KG1 (cell line): ENCODE results near the gene SCARF2.
"Not testable (repeated sequence)": the region's sequence is repeated elsewhere in the genome, so short reads cannot be mapped to it uniquely, and the experiment has no call there.

ENCODE experiments used
- DNase-seq: peaks from one replicate; lab custom pipeline; 2025; lab: John Stamatoyannopoulos, UW

The SCARF2 gene, protein sequence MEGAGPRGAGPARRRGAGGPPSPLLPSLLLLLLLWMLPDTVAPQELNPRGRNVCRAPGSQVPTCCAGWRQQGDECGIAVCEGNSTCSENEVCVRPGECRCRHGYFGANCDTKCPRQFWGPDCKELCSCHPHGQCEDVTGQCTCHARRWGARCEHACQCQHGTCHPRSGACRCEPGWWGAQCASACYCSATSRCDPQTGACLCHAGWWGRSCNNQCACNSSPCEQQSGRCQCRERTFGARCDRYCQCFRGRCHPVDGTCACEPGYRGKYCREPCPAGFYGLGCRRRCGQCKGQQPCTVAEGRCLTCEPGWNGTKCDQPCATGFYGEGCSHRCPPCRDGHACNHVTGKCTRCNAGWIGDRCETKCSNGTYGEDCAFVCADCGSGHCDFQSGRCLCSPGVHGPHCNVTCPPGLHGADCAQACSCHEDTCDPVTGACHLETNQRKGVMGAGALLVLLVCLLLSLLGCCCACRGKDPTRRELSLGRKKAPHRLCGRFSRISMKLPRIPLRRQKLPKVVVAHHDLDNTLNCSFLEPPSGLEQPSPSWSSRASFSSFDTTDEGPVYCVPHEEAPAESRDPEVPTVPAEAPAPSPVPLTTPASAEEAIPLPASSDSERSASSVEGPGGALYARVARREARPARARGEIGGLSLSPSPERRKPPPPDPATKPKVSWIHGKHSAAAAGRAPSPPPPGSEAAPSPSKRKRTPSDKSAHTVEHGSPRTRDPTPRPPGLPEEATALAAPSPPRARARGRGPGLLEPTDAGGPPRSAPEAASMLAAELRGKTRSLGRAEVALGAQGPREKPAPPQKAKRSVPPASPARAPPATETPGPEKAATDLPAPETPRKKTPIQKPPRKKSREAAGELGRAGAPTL

DNA sequence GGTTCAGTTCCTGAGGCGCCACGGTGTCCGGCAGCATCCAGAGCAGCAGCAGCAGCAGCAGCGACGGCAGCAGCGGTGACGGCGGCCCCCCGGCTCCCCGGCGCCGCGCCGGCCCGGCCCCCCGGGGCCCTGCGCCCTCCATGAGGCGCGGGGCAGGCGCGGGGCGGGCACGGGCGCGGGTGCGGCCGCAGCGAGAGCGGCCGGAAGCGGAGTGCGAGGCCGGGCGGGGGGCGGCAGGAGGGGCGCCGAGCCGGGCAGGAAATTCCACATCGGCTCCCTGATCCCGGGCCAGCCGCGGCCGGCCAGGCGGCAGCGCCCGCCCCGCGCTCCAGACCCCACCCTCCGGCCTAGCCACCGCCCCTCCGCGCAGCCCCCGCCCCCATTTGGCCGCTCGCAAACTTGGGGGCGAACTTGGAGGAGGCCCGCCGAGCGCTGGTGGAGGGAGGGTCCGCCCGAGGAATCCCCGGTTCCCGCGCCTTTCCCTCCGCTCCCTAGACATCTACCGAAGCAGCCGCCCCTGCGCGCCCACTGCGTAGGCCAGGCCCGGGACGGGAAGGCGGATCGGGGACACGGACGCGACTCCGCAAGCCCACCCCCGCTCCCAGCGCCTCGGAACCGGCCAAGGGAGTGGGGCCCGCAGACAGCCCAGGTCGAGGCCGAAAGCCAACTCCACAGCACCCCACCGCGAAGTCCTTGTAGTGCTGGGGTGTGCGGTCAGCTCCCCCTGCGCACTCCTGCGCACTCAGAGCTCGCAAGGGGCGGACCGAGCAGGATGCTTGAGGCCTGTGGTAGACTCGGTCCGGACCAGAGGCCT is at the start of gene SCARF2:
SCARF2 (minus strand) TSS at position 213 of the 814 bp plus-strand sequence; CDS start at position 142, 71 bp downstream.
- DNase-seq = no peak

DNA sequence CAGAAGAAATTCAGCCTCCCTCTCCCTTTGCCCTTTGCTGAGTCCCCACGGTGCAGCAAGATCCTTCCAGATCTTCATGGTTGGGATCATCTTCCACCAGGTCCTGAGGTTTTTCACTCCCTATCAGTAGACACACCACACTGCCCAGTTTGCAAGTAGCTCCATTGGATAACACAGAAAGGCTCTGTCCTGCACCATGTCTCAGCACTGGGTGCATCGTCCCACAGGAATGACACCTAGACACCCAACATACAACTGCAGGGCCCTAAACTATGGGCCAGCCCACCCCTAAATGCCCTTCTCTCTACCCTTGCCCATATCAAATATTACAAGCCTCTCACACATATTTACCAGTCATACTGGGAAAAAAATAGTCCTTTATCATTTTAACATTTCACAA is 48.6 kb upstream of the SCARF2 start:
- no peak for DNase-seq

DNA sequence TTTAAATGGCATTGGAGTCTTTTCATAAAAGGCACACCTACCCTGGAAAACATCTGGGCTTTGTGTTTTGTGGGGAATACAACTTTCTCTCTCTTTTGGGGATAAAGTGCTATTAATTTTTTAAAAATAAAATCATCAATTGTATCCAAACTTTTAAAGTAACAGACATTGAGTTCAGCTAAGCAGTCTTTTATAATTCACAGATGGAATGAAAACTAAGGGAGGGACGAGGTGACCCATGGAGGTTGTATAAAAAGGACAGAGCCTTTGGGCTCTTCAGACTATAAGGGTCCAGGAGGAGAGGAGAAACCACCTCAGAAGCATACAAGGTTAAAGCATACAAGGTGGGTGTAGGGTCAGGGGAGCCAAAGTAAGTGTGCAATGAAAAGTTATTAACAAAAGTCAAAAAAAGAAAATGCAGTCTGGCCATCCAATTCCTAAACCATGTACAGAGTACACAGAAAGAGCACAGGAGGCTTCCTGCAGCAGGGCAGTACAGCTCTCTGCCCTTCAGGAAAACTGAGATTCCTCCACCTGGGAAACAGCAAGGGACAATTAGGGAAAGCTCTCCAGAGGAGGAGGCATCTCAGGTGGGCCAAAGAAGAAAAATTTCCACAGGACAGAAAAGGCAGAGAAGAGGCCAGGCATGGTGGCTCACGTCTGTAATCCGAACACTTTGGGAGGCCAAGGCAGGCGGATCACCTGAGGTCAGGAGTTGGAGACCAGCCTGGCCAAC is 47.5 kb upstream of the SCARF2 start:
- DNase-seq = no peak

DNA sequence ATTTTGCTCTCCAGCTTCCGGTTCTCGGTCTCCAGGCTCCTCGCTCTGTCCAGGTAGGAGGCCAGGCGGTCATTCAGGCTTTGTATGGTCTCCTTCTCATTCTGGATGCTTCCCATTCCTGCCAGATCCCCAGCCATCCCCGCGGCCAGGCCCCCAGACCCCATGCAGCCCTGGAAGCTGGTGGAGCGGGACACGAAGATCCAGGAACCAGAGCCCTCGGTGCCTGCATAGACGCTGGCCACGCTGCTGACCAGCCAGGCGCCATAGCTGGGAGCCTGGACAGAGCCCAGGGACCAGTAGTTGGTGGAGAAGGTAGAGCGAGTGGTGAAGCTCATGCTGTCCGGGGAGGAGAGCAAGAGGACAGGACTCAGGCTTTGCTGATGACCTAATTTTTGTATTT is 46.1 kb upstream of the SCARF2 start:
- DNase-seq = no peak

DNA sequence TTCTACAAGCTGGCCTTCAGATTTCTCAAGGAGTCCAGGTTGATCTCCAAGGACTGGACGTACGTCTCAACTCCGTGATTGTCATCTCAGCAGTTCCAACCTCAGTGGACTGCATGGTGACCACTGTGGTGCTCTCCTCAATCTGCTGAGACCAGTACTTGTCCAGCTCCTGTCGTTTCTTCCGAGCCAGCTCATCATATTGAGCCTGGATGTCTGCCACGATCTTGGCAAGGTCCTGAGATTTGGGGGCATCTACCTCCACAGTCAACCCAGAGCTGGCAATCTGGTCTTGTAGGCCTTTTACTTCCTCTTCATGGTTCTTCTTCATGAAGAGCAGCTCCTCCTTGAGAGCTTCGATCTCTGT is 45.5 kb upstream of the SCARF2 start:
- DNase-seq = not testable (repeated sequence)

DNA sequence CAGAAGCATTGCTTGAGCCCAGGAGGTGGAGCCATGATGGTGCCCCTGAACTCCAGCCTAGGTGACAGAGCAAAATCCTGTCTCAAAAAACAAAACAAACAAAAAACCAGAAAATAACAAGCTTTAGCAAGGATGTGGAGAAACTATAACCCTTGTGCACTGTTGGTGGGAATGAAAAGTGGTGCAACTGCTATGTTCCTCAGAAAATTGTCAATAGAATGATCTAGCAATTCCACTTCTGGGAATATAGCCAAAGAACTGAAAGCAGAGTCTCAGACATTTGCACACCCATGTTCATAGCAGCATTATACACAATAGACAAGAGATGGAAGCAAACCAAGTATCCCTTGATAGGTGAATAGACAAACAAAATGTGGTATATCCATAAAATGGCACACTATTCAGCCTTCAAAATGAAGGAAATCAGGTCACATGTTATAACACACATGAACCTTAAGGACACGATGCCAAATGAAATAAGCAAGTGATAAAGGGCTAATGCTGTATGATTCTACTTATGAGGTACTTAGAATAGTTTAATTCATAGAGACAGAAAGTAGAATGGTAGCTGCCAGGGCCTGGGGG is 42.1 kb upstream of the SCARF2 start:
- no peak for DNase-seq

DNA sequence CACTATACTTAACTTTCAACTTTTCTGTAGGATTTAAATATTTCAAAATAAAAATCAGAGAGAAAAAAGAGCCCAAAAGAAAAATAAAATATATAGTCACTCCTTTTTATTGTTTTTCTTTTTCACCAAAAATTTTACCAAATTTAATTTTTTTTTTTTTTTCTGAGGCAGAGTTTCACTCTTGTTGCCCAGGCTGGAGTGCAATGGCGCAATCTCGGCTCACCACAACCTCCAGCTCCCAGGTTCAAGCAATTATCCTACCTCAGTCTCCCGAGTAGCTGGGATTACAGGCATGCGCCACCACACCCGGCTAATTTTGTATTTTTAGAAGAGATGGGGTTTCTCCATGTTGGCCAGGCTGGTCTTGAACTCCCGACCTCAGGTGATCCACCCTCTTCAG is 40.4 kb upstream of the SCARF2 start:
- DNase-seq = not testable (repeated sequence)

DNA sequence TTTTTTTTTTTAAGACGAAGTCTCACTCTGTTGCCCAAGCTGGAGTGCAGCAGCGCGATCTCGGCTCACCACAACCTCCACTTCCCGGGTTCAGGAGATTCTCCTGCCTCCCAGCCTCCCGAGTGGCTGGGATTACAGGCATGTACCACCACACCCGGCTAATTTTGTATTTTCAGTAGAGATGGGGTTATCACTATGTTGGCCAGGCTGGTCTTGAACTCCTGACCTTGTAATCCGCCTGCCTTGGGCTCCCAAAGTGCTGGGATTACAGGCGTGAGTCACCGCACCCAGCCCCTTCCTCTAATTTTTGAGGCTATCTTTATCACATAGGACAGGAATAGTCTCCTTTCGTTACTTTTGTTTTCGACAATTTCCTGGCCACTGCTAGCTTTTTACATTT is 37.9 kb upstream of the SCARF2 start:
- DNase-seq = not testable (repeated sequence)

DNA sequence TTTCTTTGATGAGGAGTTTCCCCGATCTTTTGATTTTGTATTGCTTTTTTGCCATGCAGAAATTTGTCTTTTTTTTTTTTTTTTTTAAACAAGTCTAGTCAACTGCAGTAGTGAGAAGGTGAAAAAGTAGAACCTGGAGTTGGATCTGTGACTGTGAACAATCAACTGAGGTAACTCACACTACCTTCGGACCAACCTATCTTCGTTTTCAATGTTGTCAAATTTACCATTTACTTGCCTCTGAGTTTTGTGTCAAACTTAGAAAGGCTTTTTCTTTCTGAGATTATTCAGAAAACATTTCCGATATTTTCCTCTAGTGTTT is 37.5 kb upstream of the SCARF2 start:
- DNase-seq = no peak

DNA sequence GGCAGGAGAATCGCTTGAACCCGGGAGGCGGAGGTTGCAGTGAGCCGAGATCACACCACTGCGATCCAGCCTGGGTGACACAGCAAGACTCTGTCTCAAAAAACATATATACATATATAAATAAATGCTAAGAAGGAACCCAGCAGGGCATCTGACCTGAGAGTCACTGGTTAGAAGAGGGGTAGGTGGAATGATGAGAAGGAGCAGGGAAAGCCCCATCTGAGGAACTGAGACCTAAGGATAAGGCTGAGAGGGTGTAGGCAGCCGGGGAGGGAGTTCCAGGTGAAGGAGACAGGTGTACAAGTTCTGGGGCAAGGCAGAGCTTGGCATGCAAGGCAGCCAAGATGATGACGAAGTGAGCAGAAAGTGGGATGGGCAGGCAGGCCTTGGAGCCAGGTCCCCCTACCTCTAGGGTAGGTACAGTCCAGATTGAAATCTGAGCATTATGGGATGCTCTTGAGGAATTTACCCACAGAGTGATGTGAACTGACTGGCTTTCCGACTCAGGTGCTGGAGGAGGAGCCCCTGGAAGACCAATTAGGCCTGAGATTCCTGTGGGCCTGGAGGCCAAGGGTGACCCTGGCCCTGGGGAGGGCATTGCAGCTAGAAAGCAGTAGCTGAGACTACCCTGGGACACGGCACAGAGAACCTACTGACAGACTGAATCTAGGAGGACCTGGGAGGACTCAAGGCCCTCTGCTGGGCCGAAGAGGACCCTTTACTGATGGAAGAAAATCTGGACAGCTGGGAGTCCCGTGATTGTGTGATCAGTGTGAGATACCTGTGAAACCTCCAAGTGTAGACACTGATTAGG is 35.2 kb upstream of the SCARF2 start:
- no peak for DNase-seq

DNA sequence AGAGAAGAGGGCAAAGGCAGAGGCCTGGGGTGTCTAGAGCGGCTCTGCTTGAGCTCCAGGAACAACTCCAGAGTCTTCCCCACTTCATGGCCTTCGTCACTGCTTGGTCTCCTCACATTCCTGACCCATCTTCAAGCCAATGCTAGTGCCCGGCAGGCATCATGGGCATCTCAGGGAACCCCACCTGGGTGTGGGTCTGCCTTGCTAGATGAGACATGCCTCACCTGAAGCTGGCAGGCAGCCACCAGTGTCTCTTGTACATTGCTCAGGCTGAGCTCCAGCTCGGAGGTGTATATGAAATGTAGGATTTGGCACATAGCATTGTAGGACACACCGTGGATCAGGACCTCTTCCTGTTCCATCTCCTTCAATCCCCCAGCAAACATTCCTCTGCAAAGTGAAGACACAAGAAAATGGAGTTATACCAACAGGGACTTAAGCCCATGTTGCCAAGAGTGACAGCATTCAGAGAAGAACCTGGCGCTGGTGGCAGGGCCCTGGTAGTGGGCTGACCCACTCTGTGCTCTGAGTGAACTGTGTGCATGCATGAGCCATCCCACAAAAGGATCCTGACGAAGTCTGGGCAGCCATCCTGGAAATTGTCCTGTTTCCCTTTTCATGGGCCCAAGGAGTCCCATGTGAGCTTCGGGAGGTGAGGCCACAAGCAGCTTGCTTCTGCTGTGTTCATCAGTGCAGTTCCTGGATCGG is 33.7 kb upstream of the SCARF2 start:
- no peak for DNase-seq

DNA sequence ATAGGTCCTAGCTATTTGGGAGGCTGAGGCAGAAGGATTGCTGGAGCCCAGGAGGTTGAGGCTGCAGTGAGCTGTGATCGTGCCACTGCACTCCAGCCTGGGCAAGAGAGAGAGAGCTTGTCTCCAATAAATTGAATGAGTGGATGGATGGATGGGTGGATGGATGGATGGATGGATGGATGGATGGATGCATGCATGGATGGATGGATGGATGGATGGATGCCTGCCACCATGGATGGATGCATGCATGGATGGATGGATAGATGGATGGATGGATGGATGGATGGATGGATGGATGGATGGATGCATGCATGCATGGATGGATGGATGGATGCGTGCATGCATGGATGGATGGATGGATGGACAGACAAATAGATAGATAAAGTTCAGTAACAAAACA is 32.9 kb upstream of the SCARF2 start:
- not testable (repeated sequence) for DNase-seq

DNA sequence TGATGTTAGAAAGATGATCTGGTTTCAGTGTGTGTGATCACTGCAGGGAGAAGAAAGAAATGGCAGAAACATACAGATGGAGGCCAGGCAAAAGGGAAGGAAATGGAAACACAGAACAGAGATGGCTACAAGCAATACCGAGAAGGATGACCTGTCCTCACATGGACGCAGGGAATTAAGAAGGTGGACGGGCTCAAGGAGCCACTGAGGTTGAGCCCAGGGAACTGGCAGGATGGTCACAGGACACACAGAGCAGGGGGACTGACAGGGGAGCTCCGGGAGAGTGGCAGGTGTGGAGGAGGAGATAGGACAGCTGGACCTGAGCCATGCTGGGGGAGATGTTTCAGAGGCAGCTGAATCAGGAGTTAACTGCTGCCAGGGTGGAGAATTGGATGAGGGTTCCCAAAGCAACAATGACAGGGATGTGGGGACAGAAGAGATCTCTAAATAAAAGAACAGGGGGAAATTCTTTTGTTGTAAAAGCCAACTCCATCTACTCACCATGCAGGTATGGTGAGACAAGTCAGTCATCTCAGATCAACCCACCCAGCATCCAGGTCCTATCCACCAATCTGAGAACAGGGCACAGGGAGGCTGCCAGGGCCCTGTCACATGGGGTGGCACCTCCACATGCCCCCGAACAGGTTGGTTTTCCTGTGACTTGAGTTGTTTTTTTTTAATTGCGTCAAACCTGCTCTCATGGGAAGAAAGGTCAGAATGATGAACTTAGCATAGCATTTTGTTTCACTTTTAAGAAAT is 31.7 kb upstream of the SCARF2 start:
- no peak for DNase-seq

DNA sequence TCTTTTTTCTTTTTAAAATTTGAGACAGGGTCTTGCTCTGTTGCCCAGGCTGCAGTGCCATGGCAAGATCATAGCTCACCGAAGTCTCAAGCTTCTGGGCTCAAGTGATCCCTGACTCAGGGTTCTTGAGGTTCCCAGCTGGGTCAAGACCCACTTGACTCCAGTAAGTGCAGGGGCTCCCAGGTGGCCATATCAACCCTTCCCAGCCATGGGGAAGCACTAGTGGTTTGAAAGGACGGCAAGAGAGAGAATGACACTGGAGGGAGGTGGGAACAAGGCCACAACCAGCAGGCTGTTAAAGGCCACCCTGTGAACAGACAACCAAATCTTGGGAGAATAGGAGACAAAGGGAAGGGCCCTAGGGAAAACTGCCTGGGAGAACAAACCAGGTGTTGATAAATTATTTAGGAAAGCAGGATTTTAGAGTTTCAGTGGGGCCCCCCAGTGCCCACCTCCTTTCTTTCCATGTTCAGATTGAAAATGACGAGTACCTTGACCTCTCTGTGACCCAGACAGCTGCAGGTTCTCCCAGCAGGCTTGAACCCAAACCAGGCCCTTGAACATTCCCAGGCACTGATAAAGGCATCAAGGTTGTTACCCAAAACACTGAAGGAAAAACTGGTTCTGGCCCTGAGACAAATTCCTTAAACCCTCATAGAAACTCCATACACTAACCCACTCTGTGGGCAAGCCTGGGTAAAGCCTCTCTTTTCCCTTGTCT is 29.2 kb upstream of the SCARF2 start:
- no peak for DNase-seq

DNA sequence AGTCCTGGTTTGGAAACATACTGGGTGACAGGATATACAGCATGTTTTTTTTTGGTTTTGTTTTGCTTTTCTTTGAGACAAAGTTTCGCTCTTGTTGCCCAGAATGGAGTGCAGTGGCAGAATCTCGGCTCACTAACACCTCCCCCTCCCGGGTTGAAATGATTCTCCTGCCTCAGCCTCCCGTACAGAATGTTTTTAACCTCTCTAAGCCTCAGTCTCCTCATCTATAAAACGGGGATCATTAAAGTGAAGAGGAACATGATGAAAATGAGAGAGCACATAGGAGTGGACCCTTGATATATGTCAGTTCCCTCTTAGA is 28.1 kb upstream of the SCARF2 start:
- no peak for DNase-seq

DNA sequence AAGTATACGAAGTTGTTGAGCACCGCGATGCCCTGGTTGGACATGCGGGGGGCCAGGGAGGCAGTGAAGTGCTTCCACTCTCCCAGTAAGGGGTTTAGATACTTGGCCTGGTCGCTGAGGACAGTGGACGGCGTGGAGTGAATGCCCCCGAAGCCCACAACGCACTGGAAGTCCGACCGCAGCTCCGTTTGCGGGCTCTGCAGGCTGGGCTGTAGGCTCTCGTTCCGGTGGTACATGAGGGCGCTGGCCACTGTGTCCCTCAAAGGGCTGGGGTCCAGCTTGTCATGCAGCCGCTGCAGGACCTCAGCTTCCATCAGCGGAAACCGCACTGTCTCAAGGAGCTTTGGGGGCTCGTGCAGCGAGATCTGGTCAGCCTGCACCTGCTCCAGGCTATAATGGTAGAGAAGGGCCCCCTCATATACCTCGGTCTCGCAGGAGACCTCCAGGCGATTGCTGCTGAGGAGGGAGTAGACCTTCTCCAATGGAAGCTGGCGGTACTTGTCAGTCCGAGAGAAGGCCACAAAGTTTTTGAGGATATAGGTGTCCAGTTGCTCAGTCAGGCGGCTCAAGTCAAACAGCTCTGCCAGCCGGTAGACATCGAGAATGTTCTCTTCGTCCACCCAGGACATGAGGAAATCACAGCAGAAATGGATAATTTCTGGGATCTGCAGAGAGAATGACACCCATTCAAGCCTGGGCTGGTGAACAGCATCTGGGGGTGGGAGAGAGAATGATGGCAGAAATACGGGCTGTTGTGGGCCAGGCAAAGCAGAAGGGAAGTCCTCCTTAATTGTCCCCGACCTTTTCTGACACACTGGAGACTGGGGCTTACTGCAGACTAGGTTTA is 27.5 kb upstream of the SCARF2 start:
- DNase-seq = no peak

DNA sequence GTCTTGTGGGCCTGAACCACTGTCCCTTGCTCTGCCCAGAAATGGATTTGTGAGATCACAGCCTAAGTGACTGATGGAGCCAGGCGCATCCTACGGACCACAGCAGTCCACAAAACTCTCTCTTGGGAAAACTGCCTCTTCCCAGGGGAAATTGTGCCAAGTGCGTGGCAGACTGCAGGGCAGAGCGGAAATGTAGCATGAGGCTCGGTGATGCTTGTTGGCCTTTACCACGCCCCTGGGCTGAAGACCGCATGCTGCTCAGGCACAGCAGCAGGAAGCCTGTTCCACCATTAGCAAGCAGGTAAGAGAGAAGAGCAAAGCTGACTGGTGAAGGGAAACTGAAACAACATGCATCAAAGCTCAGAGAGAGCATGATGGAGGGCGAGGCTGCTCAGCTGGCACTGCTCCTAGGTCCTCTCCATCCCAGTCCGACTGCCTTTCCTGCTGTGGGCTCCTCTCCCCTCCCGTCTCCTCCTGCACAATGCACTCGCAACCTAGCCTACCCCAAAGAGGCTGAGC is 26.5 kb upstream of the SCARF2 start:
- DNase-seq = no peak
